AG09319 (cell line): ENCODE results near the gene PRODH2.

ENCODE experiments used
- DNase-seq: peaks from one replicate; pipeline ENCODE4 v3.0.0-alpha.2; 2010; ENCODE audit warnings: low read depth; ENCODE audit errors: extremely low read depth
- TF ChIP-seq, protein P1 (sequence below): IDR thresholded peaks from 2 replicates; pipeline ENCODE4 v1.5.1; 2011; ENCODE audit warnings: low read depth, mild to moderate bottlenecking, inconsistent platforms, low read length, moderate library complexity

PRODH2 gene

DNA sequence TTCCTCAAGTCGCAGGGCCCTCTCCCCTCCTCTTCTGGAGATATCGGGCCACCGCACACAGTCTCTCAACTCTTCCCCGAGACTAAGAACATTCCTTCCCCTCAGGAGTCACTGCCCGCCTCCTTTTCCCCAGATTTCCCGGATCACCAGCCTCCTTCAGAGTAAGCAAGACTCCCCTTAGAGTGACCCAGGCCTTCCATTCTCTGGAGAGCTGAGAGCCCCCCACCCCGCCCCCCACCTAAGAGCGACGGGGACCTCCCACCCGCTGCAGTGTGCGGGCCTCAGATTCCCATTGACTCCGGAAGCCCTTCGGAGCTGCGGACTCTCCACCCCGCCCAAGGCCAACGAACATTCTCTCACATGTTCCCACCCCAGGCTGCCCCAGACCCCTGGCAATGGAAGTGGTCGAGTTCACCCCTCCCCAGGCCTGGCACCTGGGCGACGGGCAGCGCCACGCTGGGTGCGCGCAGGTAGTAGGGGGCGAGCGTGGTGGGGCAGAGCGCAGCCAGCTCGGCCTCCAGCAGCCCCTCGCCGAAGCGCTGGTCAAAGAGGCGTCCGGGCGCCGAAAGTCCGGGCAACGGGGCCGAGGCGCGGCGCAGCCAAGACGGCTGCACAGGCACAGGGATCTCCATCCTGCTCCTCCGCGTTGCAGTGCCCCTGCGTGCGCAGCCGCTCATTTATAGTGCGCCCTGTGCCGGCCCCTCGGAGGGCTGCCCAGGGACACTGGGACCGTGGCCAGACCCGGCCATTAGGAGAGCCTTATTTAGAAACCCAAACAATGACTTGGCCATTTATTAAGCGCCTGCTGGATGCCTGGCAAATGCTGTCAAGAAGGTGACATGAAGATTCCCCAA lies 56.0 kb downstream of the PRODH2 start, which contains the start of gene HSPB6:
HSPB6 (minus strand) TSS at position 653 of the 854 bp plus-strand sequence; CDS start at position 632, 21 bp downstream.
- DNase-seq: no peak
- TF ChIP-seq, protein P1, sequence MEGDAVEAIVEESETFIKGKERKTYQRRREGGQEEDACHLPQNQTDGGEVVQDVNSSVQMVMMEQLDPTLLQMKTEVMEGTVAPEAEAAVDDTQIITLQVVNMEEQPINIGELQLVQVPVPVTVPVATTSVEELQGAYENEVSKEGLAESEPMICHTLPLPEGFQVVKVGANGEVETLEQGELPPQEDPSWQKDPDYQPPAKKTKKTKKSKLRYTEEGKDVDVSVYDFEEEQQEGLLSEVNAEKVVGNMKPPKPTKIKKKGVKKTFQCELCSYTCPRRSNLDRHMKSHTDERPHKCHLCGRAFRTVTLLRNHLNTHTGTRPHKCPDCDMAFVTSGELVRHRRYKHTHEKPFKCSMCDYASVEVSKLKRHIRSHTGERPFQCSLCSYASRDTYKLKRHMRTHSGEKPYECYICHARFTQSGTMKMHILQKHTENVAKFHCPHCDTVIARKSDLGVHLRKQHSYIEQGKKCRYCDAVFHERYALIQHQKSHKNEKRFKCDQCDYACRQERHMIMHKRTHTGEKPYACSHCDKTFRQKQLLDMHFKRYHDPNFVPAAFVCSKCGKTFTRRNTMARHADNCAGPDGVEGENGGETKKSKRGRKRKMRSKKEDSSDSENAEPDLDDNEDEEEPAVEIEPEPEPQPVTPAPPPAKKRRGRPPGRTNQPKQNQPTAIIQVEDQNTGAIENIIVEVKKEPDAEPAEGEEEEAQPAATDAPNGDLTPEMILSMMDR: no peak

DNA sequence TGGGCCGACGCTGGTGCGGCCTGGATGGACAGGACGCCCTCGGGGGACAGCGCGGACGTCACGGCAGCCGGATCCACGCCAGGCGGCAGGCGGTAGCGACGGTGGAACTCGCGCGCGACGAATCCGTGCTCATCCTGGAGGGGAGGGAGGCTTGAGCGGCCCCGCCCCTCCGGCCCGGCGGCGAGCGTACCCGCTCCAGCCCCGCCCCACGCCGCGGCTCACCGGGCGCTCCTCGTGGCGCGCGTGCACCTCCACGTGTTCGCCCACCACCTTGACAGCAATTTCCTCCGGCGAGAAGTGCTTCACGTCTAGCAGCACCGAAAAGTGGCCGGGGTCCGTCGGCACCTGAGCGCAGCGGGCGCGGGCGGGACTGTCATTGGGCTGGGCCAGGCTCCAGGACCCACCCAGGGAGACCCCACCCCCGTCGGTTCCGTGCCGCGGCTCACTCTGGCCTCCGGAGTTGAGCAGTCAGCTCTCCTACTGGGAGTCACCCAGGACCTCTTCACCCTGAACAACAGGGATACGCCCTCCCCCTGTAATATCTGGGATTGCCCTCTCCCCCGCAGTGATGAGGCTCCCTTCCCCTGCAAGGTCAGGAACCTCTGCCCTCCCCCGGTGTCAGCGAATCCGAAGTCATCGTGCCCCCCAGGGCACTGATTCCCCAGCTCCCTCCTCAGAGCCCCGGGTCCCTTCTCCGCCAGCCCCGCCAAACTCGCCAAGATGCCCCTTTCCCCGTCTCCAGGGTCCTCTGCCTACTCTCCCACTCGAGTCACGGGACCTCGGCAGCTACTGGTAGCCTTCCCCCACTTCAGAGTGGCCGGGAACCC lies 56.9 kb downstream of the PRODH2 start:
- peak; percentile 27 for DNase-seq
- TF ChIP-seq, protein P1: no peak

DNA sequence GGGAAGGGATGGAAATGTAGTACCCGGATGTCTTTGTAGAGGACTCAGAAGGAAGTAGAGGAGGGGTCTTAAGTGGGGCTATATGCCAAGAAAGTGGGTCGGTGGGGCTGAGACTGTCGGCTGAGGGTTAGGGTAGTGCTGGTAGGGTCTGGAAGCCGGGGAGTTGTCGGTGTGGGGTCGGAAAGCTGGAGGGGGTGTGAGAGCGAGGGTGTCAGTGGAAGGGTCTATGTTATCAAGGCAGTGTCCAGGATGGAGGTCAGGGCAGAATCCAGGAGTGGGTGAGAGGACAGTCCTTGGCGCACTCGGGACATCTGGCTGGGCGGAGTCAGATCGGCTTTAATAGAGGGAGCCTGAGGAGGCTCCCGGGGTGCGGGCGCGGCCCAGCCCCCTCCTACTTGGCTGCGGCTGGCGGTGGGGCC lies 57.5 kb downstream of the PRODH2 start:
- TF ChIP-seq, protein P1: no peak
- no peak for DNase-seq

GRCh38 chr19:35754370-35755130 lies 58.1 kb downstream of the PRODH2 start:
- TF ChIP-seq, protein P1: no peak
- DNase-seq: no peak

DNA sequence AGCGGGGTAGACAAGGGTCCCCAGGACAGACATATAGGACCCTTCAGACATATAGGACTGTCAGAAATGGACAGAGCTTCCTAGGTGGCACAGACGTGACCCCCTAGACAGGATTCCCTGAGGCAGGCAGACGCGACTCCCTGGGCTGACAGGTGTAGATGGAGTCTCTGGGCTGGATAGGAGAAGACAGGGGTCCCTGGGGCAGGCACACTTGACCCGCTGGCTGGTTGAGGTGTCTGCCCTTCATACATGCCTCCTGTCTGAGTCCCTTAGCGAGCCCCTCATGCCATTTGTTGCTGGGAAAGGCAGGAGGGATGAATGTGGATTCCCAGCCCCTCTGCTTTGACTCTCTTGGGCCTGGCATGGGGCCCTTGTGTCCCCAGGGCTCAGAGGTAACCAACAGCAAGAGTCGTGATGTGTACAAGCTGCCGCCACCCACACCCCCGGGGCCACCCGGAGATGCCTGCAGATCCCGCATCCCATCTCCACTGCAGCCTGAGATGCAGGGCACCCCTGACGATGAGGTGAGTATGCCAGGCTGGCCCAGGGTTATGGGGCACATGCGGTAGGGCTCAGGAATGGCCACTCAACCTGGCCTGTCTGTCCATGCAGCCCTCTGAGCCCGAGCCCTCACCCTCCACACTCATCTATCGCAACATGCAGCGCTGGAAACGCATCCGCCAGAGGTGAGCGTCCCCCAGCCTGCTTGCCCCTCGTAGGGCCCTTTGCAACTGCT lies 58.8 kb downstream of the PRODH2 start:
- no peak for DNase-seq
- TF ChIP-seq, protein P1: no peak

DNA sequence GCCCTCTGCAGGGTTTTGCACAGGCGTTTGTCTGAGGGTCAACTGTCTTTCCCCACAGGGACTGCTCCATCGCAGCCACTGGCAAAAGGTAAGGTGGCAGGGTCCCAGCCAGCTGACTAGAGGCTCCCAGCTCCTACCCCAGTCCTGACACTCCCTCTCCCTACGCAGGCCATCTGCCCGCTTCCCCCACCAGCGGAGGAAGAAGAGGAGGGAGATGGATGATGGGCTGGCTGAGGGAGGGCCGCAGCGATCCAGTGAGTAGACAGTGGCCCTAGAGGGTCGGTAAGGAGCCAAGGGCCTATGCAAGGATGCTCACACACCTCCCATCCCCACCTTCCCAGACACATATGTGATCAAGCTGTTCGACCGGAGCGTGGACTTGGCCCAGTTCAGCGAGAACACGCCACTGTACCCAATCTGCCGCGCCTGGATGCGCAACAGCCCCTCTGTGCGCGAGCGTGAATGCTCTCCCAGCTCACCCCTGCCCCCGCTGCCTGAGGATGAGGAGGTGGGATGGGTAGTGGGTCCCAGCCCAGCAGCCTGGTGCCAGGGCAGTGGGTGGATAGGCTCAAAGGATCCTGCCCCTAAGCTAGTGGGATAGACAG lies 59.8 kb downstream of the PRODH2 start:
- TF ChIP-seq, protein P1: no peak
- DNase-seq: no peak
